Measurements from ENCODE around the gene TTC14.
A peak's percentile ranks its signal among the peaks of the same experiment; 100 is the strongest.

- TF ChIP-seq, protein P1, sequence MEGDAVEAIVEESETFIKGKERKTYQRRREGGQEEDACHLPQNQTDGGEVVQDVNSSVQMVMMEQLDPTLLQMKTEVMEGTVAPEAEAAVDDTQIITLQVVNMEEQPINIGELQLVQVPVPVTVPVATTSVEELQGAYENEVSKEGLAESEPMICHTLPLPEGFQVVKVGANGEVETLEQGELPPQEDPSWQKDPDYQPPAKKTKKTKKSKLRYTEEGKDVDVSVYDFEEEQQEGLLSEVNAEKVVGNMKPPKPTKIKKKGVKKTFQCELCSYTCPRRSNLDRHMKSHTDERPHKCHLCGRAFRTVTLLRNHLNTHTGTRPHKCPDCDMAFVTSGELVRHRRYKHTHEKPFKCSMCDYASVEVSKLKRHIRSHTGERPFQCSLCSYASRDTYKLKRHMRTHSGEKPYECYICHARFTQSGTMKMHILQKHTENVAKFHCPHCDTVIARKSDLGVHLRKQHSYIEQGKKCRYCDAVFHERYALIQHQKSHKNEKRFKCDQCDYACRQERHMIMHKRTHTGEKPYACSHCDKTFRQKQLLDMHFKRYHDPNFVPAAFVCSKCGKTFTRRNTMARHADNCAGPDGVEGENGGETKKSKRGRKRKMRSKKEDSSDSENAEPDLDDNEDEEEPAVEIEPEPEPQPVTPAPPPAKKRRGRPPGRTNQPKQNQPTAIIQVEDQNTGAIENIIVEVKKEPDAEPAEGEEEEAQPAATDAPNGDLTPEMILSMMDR (IDR thresholded peaks at IDR 0.05; ENCODE audit: poor library complexity, severe bottlenecking): peak; percentile 88
- no peak for TF ChIP-seq REST (IDR thresholded peaks at IDR 0.05; ENCODE audit: borderline replicate concordance)
- no peak for TF ChIP-seq EP300 (conservative IDR thresholded peaks at IDR 0.05; ENCODE audit: poor library complexity, severe bottlenecking)
- TF ChIP-seq EZH2 (IDR thresholded peaks at IDR 0.05; ENCODE audit: borderline replicate concordance, insufficient read depth, low read length, poor library complexity, severe bottlenecking): no peak
- peak; percentile 96 for TF ChIP-seq SMC3 (conservative IDR thresholded peaks at IDR 0.05; ENCODE audit: poor library complexity)
These were observed 7.1 kb upstream of the TTC14 start for GRCh38 chr3:180594631-180595558.
